Ureter (tissue), 1 donor: ENCODE results near the gene SPATA24. TPM values are rescaled to one million over a fixed set of nuclear protein-coding genes. Genes with fewer than 3 reads are reported as not detected.
"Not testable (repeated sequence)": the region's sequence is repeated elsewhere in the genome, so short reads cannot be mapped to it uniquely, and the experiment has no call there.

Source experiments
- DNase-seq: peaks from one replicate; pipeline ENCODE4 v3.0.0-alpha.2; 2020; ENCODE audit warnings: low spot score
- total RNA-seq: library from RNA; stranded (reverse); gene quantifications from one replicate; pipeline ENCODE4 v1.2.4, GENCODE V29; 2023
- donor health status: DM: yes; HTN: yes; CAD: no.

Gene SPATA24
- total RNA-seq, 1 donor from 2014 or later: 7.8 TPM

GRCh38 chr5:139383275-139383992 is 20.5 kb downstream of the SPATA24 start, which contains the start of gene SLC23A1:
Gene SLC23A1, minus strand, starts transcription at chr5:139383297. Its CDS starts 44 bp downstream, at chr5:139383253.
- DNase-seq: no peak

GRCh38 chr5:139382807-139383206 is 21.1 kb downstream of the SPATA24 start:
- DNase-seq: no peak

DNA sequence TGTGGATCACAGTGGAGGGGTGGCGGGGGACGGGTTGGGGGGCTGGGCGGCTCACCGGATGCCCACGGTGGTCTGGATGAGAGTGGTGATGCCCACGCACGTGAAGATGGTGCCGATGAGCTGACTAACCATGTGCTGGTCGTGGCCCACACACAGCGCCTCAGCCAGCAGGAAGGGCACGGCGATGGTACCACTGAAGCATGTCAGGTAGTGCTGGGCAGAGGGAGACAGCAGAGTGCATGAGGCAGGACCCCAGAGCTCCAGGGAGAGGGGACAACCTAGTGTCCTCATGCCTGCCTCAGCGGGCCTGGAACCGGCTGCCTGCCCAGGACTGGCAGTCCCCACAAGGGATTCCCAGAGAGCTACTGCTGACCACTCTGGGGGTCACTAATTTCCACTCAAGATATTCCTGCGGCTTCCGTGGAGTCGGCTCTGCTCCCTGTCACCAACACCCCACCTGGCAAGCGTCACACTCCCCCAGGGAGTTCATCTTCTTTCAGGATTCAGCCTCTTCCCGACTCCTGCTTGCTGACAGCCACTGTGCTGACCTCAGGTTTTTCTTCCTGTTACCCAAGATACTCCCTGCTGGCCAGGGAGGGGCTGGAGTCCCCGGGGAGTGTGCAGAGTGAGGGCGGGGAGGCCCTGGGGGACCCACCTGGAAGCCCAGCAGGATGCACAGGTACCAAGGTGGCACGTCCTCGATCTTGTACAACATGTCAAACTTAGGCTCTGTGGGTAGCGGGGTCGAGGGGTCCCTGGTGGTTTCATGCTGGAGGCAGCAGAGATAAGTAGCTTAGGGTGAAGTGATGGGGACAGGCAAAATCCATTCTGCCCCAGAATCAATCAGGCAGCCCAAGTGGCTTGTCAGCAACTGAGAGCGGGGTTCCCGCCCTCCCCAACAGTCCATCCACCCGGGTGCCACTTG is 21.8 kb downstream of the SPATA24 start:
- no peak for DNase-seq

- DNase-seq: no peak
Measured at GRCh38 chr5:139379626-139380449, 24.1 kb downstream of the SPATA24 start.

DNA sequence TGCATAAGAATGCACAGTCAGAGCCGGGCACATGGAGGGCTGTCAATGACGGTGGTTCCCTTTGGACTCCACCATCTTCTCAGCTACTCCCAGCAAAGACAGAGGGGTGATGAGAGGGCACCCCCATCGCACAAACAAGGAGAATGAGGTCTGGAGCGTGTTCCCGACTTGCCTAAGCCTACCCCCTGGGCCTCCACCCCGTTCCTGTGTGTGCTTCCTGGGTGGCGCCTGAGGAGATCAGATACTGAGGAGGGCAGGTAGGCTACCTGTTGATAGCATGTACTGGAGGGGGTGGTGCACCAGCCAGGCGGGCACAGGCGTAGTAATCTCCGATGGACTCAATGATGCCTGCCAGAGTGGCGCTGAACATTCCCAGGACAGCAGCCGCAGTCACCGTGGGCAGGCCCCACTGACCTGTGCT is 24.9 kb downstream of the SPATA24 start:
- DNase-seq: no peak

- no peak for DNase-seq
Measured at GRCh38 chr5:139378101-139378825, 25.6 kb downstream of the SPATA24 start.

DNA sequence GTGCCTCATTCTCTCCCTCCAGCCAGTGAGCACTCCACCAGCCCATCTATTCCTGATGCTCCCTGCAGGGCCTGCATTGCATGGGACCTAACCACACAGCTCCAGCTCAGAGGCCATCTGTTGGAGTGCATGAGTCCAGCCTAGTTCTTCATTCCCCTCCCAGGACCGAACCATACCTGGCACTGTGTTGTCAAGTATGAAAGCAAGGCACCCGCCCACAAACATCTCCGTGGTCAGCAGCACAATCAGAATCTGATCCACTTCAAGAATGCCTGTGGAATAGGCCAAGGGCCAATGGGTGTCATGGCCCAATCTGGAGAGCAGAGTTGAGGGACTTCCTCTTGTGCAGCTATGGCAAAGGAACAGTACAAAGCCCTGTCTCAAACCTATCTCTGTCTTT is 26.7 kb downstream of the SPATA24 start:
- no peak for DNase-seq

GRCh38 chr5:139376364-139376763 is 27.5 kb downstream of the SPATA24 start:
- DNase-seq: no peak

DNA sequence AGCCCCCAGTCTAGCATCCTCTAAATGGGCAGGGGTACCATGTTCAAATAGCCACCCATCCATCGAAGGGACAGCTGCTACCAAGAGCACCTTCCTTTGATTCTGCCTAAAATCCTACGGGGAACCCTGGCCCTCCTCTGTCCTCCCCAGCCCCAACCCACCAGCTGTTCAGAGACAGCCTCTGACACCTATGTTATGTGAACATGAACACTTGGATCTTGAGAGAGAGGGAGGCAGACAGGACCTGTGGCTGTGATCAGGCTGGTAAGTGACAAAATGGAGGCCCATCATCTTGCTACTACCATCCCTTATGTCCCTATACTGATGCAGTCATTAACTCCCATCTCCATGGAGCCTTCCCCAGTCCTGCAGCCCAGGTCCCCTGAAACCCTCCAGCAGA is 29.0 kb downstream of the SPATA24 start:
- peak; percentile 26 for DNase-seq

- no peak for DNase-seq
Measured at GRCh38 chr5:139371482-139372435, 32.1 kb downstream of the SPATA24 start.

DNA sequence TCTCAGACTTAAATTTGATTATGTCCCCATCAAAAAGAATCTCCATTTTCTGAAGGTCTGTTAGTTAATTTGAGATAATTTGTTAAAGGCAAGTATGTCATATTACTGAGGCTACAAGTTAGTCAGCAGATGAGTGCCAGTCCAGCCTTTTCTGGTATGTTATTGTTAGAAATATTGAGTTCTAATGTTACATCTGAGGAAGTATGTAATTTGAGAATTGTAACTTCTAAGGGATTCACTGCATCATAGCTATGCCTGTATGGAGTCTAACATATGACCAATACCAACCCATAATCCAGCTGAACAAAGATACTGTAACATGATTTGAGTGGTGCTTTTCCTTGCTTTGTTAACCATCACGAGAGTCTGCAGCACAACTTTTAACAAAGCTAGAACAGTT is 34.7 kb downstream of the SPATA24 start:
- no peak for DNase-seq

DNA sequence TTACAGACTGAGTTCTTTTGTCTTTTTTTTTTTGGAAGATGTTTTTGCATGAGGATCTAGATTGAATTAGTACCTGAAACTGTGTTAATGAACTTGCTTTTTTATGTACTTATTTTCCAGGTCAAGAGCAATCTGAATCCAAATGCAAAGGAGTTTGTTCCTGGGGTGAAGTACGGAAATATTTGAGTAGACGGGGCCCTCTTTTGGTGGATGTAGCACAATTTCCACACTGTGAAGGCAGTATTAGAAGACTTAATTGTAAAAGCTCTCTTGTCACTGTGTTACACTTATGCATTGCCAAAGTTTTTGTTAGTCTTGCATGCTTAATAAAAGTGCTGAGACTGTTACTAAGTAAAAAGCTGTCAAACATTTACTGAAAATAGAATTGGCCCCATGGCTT is 35.3 kb downstream of the SPATA24 start:
- no peak for DNase-seq

DNA sequence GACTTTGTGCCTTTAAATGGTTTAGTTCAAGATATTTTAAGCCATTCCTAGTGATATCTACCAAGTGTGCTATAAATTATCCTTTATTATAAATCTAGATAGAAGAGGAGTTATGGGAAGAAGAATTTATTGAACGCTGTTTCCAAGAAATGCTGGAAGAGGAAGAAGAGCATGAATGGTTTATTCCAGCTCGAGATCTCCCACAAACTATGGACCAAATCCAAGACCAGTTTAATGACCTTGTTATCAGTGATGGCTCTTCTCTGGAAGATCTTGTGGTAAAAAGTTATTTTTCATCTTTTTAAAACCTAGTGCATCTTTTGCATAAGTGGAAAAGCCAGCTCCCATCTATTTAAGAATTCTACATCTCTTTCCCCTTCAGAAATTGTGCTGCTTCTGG is 39.4 kb downstream of the SPATA24 start:
- no peak for DNase-seq

DNA sequence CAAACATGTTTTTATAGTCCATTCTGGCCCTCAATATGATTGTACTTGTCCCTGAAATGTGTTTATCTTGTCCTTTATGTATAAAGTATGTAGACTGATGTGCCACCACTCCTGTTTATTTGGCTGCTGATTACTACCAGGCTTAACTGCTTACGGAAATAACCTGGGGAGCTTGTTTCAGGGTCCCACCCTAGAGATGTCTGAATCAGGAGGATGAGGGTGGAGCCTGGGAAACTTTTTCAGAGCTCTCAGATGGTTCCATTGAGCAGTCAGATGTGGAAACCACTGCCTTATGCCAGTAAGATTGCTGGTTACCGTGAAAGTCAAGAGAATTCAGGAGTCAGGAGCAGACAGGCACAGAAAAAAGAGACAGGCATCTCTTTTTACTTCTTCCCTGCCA is 40.0 kb downstream of the SPATA24 start:
- peak; percentile 29 for DNase-seq

DNA sequence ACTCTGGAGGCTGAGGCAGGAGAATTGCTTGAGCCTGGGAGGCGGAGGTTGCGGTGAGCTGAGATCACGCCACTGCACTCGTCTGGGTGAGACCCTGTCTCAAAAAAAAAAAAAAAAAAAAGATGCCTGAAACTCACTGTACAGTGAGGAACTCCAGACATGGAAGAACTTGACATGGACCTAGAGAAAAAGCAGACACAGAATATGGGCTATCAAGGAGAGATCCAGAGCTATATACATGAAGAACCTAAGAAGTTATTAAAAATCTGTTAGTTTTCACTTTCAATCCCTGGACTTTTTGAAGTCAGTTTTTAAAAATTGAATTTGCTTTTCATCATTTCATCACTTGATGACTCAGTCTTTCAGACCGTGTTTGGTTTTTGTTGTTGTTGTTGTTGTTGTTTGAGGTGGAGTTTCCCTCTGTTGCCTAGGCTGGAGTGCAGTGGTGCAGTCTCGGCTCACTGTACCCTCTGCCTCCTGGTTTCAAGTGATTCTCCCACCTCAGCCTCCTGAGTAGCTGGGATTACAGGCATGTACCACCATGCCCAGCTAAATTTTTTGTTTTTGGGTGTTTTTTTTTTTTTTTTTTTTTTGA is 42.0 kb downstream of the SPATA24 start:
- DNase-seq: no peak

DNA sequence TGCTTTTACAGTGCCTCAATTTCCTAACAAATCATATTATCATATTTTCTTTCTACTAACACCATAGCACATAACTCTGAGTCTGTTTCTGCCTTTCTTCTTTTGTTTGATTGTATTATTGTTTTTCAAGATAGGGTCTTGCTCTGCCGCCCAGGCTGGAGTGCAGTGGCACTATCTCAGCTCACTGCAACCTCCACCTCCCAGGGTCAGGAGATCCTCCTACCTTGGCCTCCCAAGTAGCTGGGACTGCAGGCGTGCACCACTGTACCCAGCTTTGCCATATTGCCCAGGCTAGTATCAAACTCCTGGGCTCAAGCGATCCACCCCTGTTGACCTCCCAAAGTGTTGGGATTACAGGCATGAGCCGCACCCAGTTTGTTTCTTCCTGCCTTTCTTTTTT is 43.5 kb downstream of the SPATA24 start:
- no peak for DNase-seq

DNA sequence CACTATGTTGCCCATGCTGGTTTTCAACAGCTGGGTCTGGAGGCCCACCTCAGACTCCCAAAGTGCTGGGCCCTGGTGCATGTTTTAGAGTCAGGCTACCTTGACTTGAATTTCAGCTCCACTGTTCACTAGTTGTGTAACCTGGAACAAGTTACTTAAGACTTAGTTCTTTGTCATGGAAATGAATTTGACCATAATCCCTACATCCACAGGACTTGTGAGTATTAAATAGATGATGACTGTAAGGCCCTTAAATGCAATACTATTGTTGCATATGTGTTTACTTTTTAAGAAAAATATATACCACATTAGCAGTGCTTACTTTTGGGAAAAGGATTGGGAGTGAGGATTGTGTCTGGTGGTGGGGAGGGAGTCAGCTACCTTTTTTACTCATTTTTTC is 45.8 kb downstream of the SPATA24 start:
- no peak for DNase-seq

- not testable (repeated sequence) for DNase-seq
Measured at GRCh38 chr5:139355900-139356299, 48.0 kb downstream of the SPATA24 start.

DNA sequence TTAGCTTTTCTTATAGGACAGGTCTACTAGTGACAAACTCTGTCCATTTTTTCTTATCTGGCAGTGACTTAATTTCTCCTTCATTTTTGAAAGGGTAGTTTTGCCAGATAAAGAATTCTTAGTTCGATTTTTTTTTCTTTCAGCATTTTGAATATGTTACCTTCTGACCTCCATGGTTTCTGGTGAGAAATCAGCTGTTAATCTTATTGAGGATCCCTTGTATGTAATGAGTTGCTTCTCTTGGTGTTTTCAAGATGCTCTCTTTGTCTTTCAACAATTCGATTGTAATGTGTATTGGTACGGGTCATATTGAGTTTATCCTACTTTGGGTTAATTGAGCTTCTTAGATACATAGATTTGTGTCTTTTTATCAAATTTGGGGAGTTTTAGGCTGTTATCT is 49.7 kb downstream of the SPATA24 start:
- DNase-seq: no peak

DNA sequence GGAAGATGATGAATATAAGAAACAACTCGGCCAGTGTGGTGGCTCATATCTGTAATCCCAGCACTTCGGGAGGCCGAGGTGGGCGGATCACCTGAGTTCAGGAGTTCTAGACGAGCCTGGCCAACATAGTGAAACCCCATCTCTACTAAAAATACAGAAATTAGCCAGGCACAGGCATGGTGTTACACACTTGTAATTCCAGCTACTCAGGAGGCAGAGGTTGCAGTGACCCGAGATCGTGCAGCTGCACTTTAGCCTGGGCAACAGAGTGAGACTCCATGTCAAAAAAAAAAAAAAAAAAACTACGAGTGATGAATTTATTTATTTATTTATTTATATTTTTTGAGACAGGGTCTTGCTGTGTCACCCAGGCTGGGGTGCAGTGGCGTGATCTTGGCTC is 56.0 kb downstream of the SPATA24 start:
- DNase-seq: not testable (repeated sequence)
